HG02981 (cell line): ENCODE results near the gene LCN2.

Experiments
- ATAC-seq: cut with Tn5 transposase; IDR thresholded peaks from one replicate; pipeline ENCODE4 v1.9.1; 2021; ENCODE audit warnings: mild to moderate bottlenecking, moderate library complexity; ENCODE audit not compliant: unreplicated experiment

Gene LCN2

DNA sequence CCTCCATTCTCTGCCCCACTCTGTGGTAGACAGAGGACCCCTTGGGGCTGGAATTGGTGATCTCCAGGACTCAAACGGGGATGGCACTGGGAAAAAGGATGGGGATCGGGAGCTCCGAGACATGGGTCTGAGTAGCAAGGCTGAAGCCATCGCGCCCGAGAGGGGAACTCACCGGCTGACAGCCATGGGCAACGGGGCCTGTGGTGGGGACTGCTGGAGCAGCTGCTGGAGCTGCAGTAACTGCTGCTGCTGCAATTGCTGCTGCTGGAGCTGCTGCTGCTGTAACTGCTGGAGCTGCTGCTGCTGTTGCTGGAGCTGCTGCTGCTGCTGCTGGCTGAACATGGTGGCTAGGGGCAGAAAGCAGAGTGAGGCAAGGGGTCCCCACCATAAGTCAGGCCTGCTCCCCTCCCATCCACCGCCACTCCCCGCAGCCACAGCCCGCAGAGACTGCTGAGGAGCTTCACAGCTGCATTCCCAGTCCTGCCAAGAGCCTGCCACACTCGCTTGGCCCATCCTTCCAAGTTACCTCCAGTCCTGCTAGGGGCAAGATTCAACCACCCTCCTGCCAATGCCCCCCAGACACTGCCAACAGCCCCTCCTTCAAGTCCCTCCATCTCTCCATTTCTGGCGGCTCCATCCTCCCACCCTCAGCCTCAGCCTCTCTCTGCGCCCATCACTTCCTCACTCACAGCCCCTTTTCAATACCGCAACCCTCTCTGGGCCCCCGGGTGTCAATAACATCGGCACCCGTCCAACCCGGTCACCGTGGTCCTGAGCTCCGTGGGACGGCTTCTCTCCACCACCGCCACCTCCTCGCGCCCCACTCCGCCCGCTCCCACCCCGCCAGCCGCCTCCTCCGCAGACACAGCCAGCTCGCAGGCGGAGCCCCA is 41.5 kb downstream of the LCN2 start:
- ATAC-seq: peak; percentile 10

DNA sequence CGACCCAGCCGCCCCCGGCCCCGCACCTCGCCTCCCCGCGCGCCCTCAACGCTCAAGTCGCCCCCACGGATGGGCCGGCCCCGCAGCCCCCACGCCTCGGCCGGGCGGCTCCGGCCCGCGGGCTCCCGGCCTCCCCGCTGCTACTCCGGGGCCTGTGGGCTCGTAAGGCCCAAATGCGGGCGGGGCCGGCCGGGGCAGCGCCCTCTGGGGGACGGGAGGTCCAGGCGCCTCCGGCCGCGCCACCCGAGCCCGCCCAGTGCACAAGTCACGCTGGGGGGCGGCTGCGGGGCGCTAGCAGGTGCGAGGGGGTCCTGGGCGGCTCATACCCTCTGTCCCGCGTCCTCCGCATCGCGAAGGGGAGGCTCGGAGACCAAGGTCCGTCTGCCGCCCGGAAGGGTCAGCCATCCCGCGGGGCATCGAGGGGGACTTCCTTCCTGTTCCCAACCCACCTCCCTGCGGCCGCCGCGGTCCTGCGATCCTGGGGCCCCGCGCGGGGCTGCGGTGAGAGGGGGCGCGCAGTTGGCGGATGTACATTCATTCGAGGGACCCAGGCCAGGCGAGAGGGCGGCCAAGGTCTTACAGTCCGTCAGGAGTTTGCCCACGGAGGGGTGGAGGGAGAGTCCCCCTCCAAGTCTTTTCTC is 42.3 kb downstream of the LCN2 start, which contains the start of gene CIZ1:
CIZ1 (minus strand) TSS at position 167 of the 641 bp plus-strand sequence. CDS start 715 bp downstream, outside the sequence.
- peak; percentile 71 for ATAC-seq

DNA sequence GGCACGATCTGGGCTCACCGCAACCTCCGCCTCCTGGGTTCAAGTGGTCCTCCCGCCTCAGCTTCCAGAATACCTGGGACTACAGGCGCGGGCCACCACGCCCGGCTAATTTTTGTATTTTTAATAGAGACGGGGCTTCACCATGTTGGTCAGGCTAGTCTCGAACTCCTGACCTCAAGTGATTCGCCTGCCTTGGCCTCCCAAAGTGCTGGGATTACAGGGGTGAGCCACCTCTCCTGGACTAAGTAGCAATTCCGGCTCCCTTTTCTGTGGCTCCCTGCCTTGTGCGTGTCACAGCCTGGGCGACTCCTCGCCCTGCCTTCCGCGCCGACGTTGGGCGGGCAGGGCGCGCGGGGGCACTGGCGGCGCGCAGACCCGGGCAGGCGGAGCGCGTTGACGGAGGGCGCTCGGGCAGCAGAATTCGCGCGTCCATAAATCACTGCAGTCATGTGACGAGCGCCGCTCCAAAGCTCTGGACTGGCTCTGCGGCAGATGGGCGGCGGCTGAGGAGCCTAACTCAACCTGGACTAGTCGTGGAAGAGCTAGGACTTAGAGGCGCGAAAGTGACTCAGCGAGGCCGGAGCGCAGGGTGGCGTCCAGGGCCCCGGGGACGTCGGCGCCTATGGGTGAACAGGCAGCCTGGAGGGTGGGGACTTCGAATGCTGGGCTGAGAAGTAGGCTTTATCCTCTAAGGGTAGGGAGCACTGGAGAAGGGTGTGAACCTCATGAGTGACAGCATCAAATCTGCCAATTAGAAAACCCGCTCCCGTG is 43.5 kb downstream of the LCN2 start:
- peak; percentile 38 for ATAC-seq

DNA sequence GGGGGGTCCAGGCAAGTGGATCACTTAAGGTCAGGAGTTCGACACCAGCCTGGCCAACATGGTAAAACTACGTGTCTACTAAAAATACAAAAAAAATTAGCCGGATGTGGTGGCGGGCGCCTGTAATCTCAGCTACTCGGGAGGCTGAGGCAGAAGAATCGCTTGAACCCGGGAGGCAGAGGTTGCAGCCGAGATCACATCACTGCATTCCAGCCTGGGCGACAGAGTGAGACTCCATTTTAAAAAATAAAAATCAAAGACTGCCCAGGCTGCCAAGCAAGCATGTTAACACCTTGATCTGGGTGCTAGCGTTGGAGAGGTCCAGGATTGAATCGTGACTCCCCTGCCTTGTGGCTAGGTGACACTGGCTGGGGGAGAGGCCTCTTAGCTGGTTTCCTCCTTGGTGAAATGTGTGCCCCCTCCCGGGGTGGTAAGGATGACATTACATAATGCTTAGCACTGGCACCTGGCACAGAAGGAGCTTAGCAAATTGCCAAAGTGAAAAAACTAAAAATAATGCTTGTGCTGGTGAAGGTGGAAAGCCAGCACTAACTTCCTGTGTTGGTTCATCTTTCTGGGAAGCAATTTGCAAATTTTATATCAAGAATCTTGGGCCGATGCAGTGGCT is 44.3 kb downstream of the LCN2 start:
- no peak for ATAC-seq

DNA sequence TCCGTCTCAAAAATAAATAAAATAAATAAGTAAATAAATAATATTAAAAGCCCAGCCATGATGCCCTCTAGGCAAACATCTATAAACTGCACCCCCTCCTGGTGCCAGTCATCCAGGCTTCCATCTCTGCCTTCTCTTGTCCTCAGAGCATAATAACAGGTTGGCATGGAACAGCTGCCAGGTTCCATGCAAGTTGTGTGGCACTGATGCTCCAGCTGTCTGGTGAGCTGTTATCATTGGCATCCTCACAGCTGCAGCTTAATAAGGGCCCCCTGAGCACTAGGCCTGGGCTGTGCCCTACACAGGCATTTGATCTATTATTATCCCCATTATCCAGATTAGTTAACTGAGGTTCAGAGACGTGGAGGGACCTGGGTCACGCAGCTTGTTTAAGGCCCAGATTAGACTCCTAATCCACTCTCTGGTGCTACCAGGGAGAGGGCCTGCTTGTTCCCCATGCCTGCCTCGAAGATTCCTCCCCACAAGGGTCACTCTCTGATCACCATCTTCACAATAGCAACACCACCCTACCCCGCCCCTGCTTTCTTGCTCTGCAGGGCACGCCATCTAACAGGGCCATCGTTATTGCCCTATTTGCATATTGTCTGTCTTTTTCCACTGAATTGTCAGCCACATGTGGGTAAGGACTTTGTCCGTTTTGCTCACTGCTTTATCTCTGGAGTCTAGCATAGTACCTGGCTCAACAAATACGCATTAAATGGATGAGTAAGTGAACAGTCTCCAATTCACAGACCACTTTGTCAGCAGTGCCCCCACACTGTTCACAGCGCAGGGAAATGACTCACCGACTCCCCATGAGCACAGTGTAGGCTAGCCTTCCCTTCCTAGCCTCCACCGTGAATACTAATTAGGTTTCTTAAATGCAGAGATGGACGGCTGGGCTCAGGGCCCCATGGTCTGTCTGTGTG is 52.5 kb downstream of the LCN2 start:
- no peak for ATAC-seq

DNA sequence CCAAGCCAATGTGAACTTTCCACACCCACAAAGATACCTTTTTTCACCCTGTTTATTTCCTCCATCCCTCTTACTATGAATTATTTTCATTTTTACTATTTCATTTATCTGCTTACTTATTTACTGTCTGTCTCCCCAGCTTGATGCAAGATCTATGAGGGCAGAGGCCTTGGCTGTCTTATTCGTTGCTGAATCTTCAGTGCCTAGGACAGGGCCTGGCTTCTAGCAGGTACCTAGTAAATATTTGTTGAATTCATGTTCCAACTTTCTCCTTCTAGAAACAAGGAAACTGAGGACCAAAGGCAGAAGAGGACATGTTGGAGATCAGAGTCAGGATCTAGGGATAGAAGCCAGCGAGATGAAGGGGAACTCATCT is 53.4 kb downstream of the LCN2 start:
- ATAC-seq: no peak
